ENCODE measurements around the gene RGS16. TPM values are rescaled to one million over a fixed set of nuclear protein-coding genes. Genes with fewer than 3 reads are reported as not detected.

The RGS16 gene
- total and polyA plus RNA-seq, 2 experiments from 2014 or later: 7.3 to 7.6 TPM

- H3K36me3 ChIP-seq (replicated peaks; ENCODE audit: insufficient read depth, low read depth): no peaks in the 10 kb centered on the region
- H3K9me2 ChIP-seq (replicated peaks; ENCODE audit: insufficient read depth): no peaks in the 10 kb centered on the region
- no peak for TF ChIP-seq EZH2phosphoT487 (IDR thresholded peaks at IDR 0.05; ENCODE audit: low read depth, severe bottlenecking, unreplicated experiment)
- no peak for TF ChIP-seq CTCF (IDR thresholded peaks at IDR 0.05; ENCODE audit: poor library complexity)
- no peak for TF ChIP-seq EZH2 (IDR thresholded peaks at IDR 0.05; ENCODE audit: borderline replicate concordance)
- H2AFZ ChIP-seq: no peak overlapping the region
- H4K20me1 ChIP-seq (ENCODE audit: insufficient read depth, poor library complexity, severe bottlenecking): no peaks in the 10 kb centered on the region
- no peaks in the 10 kb centered on the region for H3K4me1 ChIP-seq (ENCODE audit: insufficient read depth)
- H3K9me3 ChIP-seq (ENCODE audit: low read depth): no peaks in the 10 kb centered on the region
- H3K27me3 ChIP-seq: no peaks in the 10 kb centered on the region
- DNase-seq (ENCODE audit: low spot score): no peak
- WGBS (ENCODE audit: low lambda C conversion rate, missing lambda C conversion rate): 90% methylated on average over 5 of the region's 5 CpGs
- no peaks in the 10 kb centered on the region for H3K79me2 ChIP-seq
- H3K4me2 ChIP-seq: no peak overlapping the region
- H3K27ac ChIP-seq: no peak overlapping the region
- no peak overlapping the region for H3K4me3 ChIP-seq
These were observed 36.6 kb downstream of the RGS16 start for GRCh38 chr1:182567629-182568028.

GRCh38 chr1:182565537-182565936 is 38.7 kb downstream of the RGS16 start:
- Histone ChIP-seq H4K20me1 (ENCODE audit: insufficient read depth, poor library complexity, severe bottlenecking) (no peaks in the 10 kb centered on the region), H3K36me3 (replicated peaks; ENCODE audit: insufficient read depth, low read depth) (no peaks in the 10 kb centered on the region), H3K9me2 (replicated peaks; ENCODE audit: insufficient read depth) (no peaks in the 10 kb centered on the region), H3K27ac (no peak overlapping the region), H3K4me1 (ENCODE audit: insufficient read depth) (no peaks in the 10 kb centered on the region), H3K79me2 (no peaks in the 10 kb centered on the region), H3K4me2 (no peak overlapping the region), H3K27me3 (no peaks in the 10 kb centered on the region), H2AFZ (no peak overlapping the region), H3K4me3 (no peak overlapping the region), H3K9me3 (ENCODE audit: low read depth) (no peaks in the 10 kb centered on the region)
- TF ChIP-seq CTCF (IDR thresholded peaks at IDR 0.05; ENCODE audit: poor library complexity) (no peak), EZH2phosphoT487 (IDR thresholded peaks at IDR 0.05; ENCODE audit: low read depth, severe bottlenecking, unreplicated experiment) (no peak), EZH2 (IDR thresholded peaks at IDR 0.05; ENCODE audit: borderline replicate concordance) (no peak)
- DNase-seq (ENCODE audit: low spot score): no peak
- WGBS (ENCODE audit: low lambda C conversion rate, missing lambda C conversion rate): 90% methylated on average over 3 of the region's 3 CpGs

GRCh38 chr1:182564406-182565004 is 39.7 kb downstream of the RGS16 start:
- no peaks in the 10 kb centered on the region for H3K27me3 ChIP-seq
- no peak for DNase-seq (ENCODE audit: low spot score)
- H4K20me1 ChIP-seq (ENCODE audit: insufficient read depth, poor library complexity, severe bottlenecking): no peaks in the 10 kb centered on the region
- no peaks in the 10 kb centered on the region for H3K9me2 ChIP-seq (replicated peaks; ENCODE audit: insufficient read depth)
- H3K9me3 ChIP-seq (ENCODE audit: low read depth): no peaks in the 10 kb centered on the region
- no peaks in the 10 kb centered on the region for H3K79me2 ChIP-seq
- no peak overlapping the region for H3K27ac ChIP-seq
- no peak overlapping the region for H2AFZ ChIP-seq
- no peak overlapping the region for H3K4me2 ChIP-seq
- no peaks in the 10 kb centered on the region for H3K36me3 ChIP-seq (replicated peaks; ENCODE audit: insufficient read depth, low read depth)
- WGBS (ENCODE audit: low lambda C conversion rate, missing lambda C conversion rate): 67% methylated on average over 2 of the region's 2 CpGs
- no peaks in the 10 kb centered on the region for H3K4me1 ChIP-seq (ENCODE audit: insufficient read depth)
- TF ChIP-seq CTCF (IDR thresholded peaks at IDR 0.05; ENCODE audit: poor library complexity) (no peak), EZH2phosphoT487 (IDR thresholded peaks at IDR 0.05; ENCODE audit: low read depth, severe bottlenecking, unreplicated experiment) (no peak), EZH2 (IDR thresholded peaks at IDR 0.05; ENCODE audit: borderline replicate concordance) (no peak)
- H3K4me3 ChIP-seq: no peak overlapping the region
